ENCODE measurements around the gene SNTG2. TPM values are rescaled to one million over a fixed set of nuclear protein-coding genes. Genes with fewer than 3 reads are reported as not detected.

The SNTG2 gene
- total RNA-seq, 1 experiment from 2014 or later = not detected

- H3K36me3 ChIP-seq (ENCODE audit: control insufficient read depth, insufficient read depth, low read length) = no peaks in the 10 kb centered on the region
- Mint-ChIP-seq H3K4me3 (ENCODE audit: unreplicated experiment) (no peak overlapping the region), H3K9me3 (ENCODE audit: unreplicated experiment) (no peaks in the 10 kb centered on the region), H3K4me1 (ENCODE audit: low read depth, unreplicated experiment) (no peaks in the 10 kb centered on the region), H3K36me3 (ENCODE audit: insufficient read depth, unreplicated experiment) (no peaks in the 10 kb centered on the region), H3K27me3 (ENCODE audit: insufficient read depth, unreplicated experiment) (peaks cover 23% of the 10 kb centered on the region), H3K27ac (ENCODE audit: unreplicated experiment) (no peak overlapping the region)
- CTCF ChIA-PET = no interaction called here
- no peaks in the 10 kb centered on the region for H3K9me3 ChIP-seq
- H3K4me1 ChIP-seq = no peaks in the 10 kb centered on the region
- no peak for DNase-seq
- intact Hi-C loops (cut with micrococcal nuclease; ENCODE audit: unreplicated experiment) = no loop called here
- POLR2A ChIA-PET = no interaction called here
- no peak overlapping the region for H3K4me3 ChIP-seq (ENCODE audit: low read depth, low read length)
- no TSS peak for BruUV-seq (replicated peaks)
- no peak for TF ChIP-seq CTCF (IDR thresholded peaks at IDR 0.05; ENCODE audit: insufficient read depth in 1 of 2, low read depth in 1 of 2, low read length in 1 of 2, severe bottlenecking in 1 of 2, unreplicated experiment in 1 of 2)
- no peaks in the 10 kb centered on the region; the same call in 1 of the 2 replicates for H3K27me3 ChIP-seq (replicated peaks; ENCODE audit: control insufficient read depth, insufficient read depth, low read length)
Measured at GRCh38 chr2:1251520-1251919, 300.9 kb downstream of the SNTG2 start.

GRCh38 chr2:1253629-1254028 is 303.0 kb downstream of the SNTG2 start:
- no peak overlapping the region for H3K4me3 ChIP-seq (ENCODE audit: low read depth, low read length)
- BruUV-seq (replicated peaks) = no TSS peak
- CTCF ChIA-PET = no interaction called here
- DNase-seq = no peak
- H3K4me1 ChIP-seq = no peaks in the 10 kb centered on the region
- intact Hi-C loops (cut with micrococcal nuclease; ENCODE audit: unreplicated experiment) = no loop called here
- peaks cover 25% of the 10 kb centered on the region for H3K27me3 Mint-ChIP-seq (ENCODE audit: insufficient read depth, unreplicated experiment)
- POLR2A ChIA-PET = no interaction called here
- no peaks in the 10 kb centered on the region for H3K9me3 Mint-ChIP-seq (ENCODE audit: unreplicated experiment)
- no peaks in the 10 kb centered on the region for H3K36me3 Mint-ChIP-seq (ENCODE audit: insufficient read depth, unreplicated experiment)
- H3K36me3 ChIP-seq (ENCODE audit: control insufficient read depth, insufficient read depth, low read length) = no peaks in the 10 kb centered on the region
- no peaks in the 10 kb centered on the region for H3K9me3 ChIP-seq
- no peak overlapping the region for H3K4me3 Mint-ChIP-seq (ENCODE audit: unreplicated experiment)
- TF ChIP-seq CTCF (IDR thresholded peaks at IDR 0.05; ENCODE audit: insufficient read depth in 1 of 2, low read depth in 1 of 2, low read length in 1 of 2, severe bottlenecking in 1 of 2, unreplicated experiment in 1 of 2) = no peak
- no peak overlapping the region for H3K27ac Mint-ChIP-seq (ENCODE audit: unreplicated experiment)
- no peaks in the 10 kb centered on the region for H3K4me1 Mint-ChIP-seq (ENCODE audit: low read depth, unreplicated experiment)
- H3K27me3 ChIP-seq (replicated peaks; ENCODE audit: control insufficient read depth, insufficient read depth, low read length) = no peaks in the 10 kb centered on the region; the same call in 1 of the 2 replicates

GRCh38 chr2:1254662-1255343 is 304.2 kb downstream of the SNTG2 start:
- H3K4me1 ChIP-seq = no peaks in the 10 kb centered on the region
- Mint-ChIP-seq H3K27me3 (ENCODE audit: insufficient read depth, unreplicated experiment) (peaks cover 28% of the 10 kb centered on the region), H3K9me3 (ENCODE audit: unreplicated experiment) (no peaks in the 10 kb centered on the region), H3K36me3 (ENCODE audit: insufficient read depth, unreplicated experiment) (no peaks in the 10 kb centered on the region), H3K4me3 (ENCODE audit: unreplicated experiment) (no peak overlapping the region), H3K27ac (ENCODE audit: unreplicated experiment) (no peak overlapping the region), H3K4me1 (ENCODE audit: low read depth, unreplicated experiment) (no peaks in the 10 kb centered on the region)
- BruUV-seq (replicated peaks) = no TSS peak
- intact Hi-C loops (cut with micrococcal nuclease; ENCODE audit: unreplicated experiment) = no loop called here
- no peak for TF ChIP-seq CTCF (IDR thresholded peaks at IDR 0.05; ENCODE audit: insufficient read depth in 1 of 2, low read depth in 1 of 2, low read length in 1 of 2, severe bottlenecking in 1 of 2, unreplicated experiment in 1 of 2)
- DNase-seq = no peak
- H3K27me3 ChIP-seq (replicated peaks; ENCODE audit: control insufficient read depth, insufficient read depth, low read length) = no peaks in the 10 kb centered on the region; the same call in 1 of the 2 replicates
- ChIA-PET CTCF (no interaction called here), POLR2A (no interaction called here)
- H3K36me3 ChIP-seq (ENCODE audit: control insufficient read depth, insufficient read depth, low read length) = no peaks in the 10 kb centered on the region
- no peak overlapping the region for H3K4me3 ChIP-seq (ENCODE audit: low read depth, low read length)
- H3K9me3 ChIP-seq = no peaks in the 10 kb centered on the region
